ENCODE data around the gene RAB7A. TPM values are rescaled to one million over a fixed set of nuclear protein-coding genes. Genes with fewer than 3 reads are reported as not detected.

The RAB7A gene
- total RNA-seq, 1 experiment from 2014 or later = 155 TPM

- no peaks in the 10 kb centered on the region for H4K20me1 ChIP-seq (ENCODE audit: control insufficient read depth, insufficient read depth, insufficient read length)
- H3K4me1 ChIP-seq (ENCODE audit: insufficient read depth, low read length) = no peaks in the 10 kb centered on the region
- H3T11ph ChIP-seq (ENCODE audit: low read length) = no peak overlapping the region
- H3K4me2 ChIP-seq (ENCODE audit: insufficient read depth, insufficient read length, low read length) = no peak overlapping the region
- H3K27me3 Mint-ChIP-seq (ENCODE audit: low read depth) = peaks cover 7% of the 10 kb centered on the region
- H4K91ac ChIP-seq (ENCODE audit: insufficient read length, low read depth, low read length) = no peak overlapping the region
- no peaks in the 10 kb centered on the region for H3K79me2 ChIP-seq (ENCODE audit: insufficient read depth, low read length)
- no peaks in the 10 kb centered on the region for H3K79me1 ChIP-seq (ENCODE audit: insufficient read depth, low read depth, low read length, poor library complexity, severe bottlenecking)
- no peak overlapping the region for H3K9ac ChIP-seq (ENCODE audit: extremely low read depth, insufficient read length, low read length)
- no peak overlapping the region for H3K27ac ChIP-seq (ENCODE audit: insufficient read length, low read depth, low read length)
- no peak overlapping the region for H3K4me3 Mint-ChIP-seq
- H3K36me3 Mint-ChIP-seq (ENCODE audit: insufficient read depth in 1 of 3, low read depth in 3 of 3) = no peaks in the 10 kb centered on the region
- no peak overlapping the region for H3K18ac ChIP-seq (ENCODE audit: insufficient read length, low read depth, low read length)
- no peak overlapping the region for H3K27ac Mint-ChIP-seq
- no peaks in the 10 kb centered on the region for H3K23me2 ChIP-seq (ENCODE audit: insufficient read length, low read depth, low read length, poor library complexity, severe bottlenecking)
- no peaks in the 10 kb centered on the region for H3K9me3 ChIP-seq (ENCODE audit: control insufficient read depth, low read depth, low read length)
- H2AK5ac ChIP-seq (ENCODE audit: insufficient read length, low read length) = no peak overlapping the region
- no peak overlapping the region for H2BK5ac ChIP-seq (ENCODE audit: insufficient read length, low read length)
- no CpG with 5 or more reads among the region's 4 CpGs for WGBS (ENCODE audit: extremely low coverage, insufficient read length, low lambda C conversion rate)
- TF ChIP-seq CTCF (conservative IDR thresholded peaks at IDR 0.05) = no peak
- H3K23ac ChIP-seq (ENCODE audit: insufficient read length, low read depth, low read length) = no peak overlapping the region
- no peak overlapping the region for H2BK20ac ChIP-seq (ENCODE audit: low read depth, low read length, poor library complexity, severe bottlenecking)
- H2BK12ac ChIP-seq (ENCODE audit: insufficient read length, low read depth, low read length) = no peak overlapping the region
- H4K8ac ChIP-seq (replicated peaks; ENCODE audit: insufficient read length, low read depth, low read length) = no peak overlapping the region
- no peak overlapping the region for H3K14ac ChIP-seq (ENCODE audit: insufficient read depth, low read length)
- H4K5ac ChIP-seq (ENCODE audit: insufficient read length, low read depth, low read length) = no peak overlapping the region
- no peak overlapping the region for H3K56ac ChIP-seq (ENCODE audit: insufficient read length, low read depth, low read length)
- no peak overlapping the region for H2BK120ac ChIP-seq (ENCODE audit: low read depth, low read length, poor library complexity, severe bottlenecking)
- H3K9me3 Mint-ChIP-seq = 0 out of 5 replicates have a peak, but pooled peaks cover 0 to under 1% of the 10 kb centered on the region in 2 experiments
- no peaks in the 10 kb centered on the region for H3K27me3 ChIP-seq (ENCODE audit: insufficient read depth, low read length)
- no peaks in the 10 kb centered on the region for H3K4me1 Mint-ChIP-seq
- H2BK15ac ChIP-seq (ENCODE audit: low read depth, low read length) = no peak overlapping the region
- DNase-seq = no peak
- no peak overlapping the region for H3K4ac ChIP-seq (ENCODE audit: low read depth, low read length)
- H2AFZ ChIP-seq (ENCODE audit: low read length) = no peak overlapping the region
Observed at GRCh38 chr3:128835096-128835495, 109.1 kb downstream of the RAB7A start.

Data from H9 (cell line).